ENCODE results near the gene CENPA. TPM values are rescaled to one million over a fixed set of nuclear protein-coding genes. Genes with fewer than 3 reads are reported as not detected.

Gene CENPA
- polyA plus RNA-seq (2013, experiment 1 of 2): 16.8 TPM
- 23.5 TPM for polyA plus RNA-seq (2013, experiment 2 of 2)

- H3K4me3 ChIP-seq (ENCODE audit: low read length): peak within 1 kb of the TSS; percentile 83
- H3K27ac ChIP-seq (ENCODE audit: low read depth, low read length): peak within 1 kb of the TSS; percentile 63
- H3K36me3 ChIP-seq (ENCODE audit: insufficient read depth, low read length): peaks cover 11% of the 10 kb centered on the region
- H3K9me3 ChIP-seq (ENCODE audit: insufficient read depth, low read depth, low read length): 0 out of 2 replicates have a peak, but pooled peaks cover under 1% of the 10 kb centered on the region
- 0 out of 2 replicates have a peak, but pooled peaks cover 2% of the 10 kb centered on the region for H3K27me3 ChIP-seq (ENCODE audit: insufficient read depth, low read length)
- peak within 1 kb of the TSS; percentile 65 for H3K9ac ChIP-seq (ENCODE audit: low read depth, low read length)
- H3K4me1 ChIP-seq (ENCODE audit: insufficient read depth, low read length): no peaks in the 10 kb centered on the region
- 1% methylated on average over 55 of the region's 55 CpGs for WGBS
These were observed at the start of gene CENPA for GRCh38 chr2:26785431-26786206. CENPA (plus strand) TSS chr2:26786056; CDS start chr2:26786197, 141 bp downstream.

- H3K4me3 ChIP-seq (ENCODE audit: low read length): no peak overlapping the region
- H3K4me1 ChIP-seq (ENCODE audit: insufficient read depth, low read length): no peaks in the 10 kb centered on the region
- H3K36me3 ChIP-seq (ENCODE audit: insufficient read depth, low read length): no peaks in the 10 kb centered on the region
- H3K27me3 ChIP-seq (ENCODE audit: insufficient read depth, low read length): no peaks in the 10 kb centered on the region
- WGBS: 91% methylated on average over 4 of the region's 4 CpGs
- no peak overlapping the region for H3K9ac ChIP-seq (ENCODE audit: low read depth, low read length)
- no peaks in the 10 kb centered on the region for H3K9me3 ChIP-seq (ENCODE audit: insufficient read depth, low read depth, low read length)
- no peak overlapping the region for H3K27ac ChIP-seq (ENCODE audit: low read depth, low read length)
These were observed 48.6 kb upstream of the CENPA start for GRCh38 chr2:26737221-26737620.

GRCh38 chr2:26738481-26738880 lies 47.4 kb upstream of the CENPA start:
- Histone ChIP-seq H3K27ac (ENCODE audit: low read depth, low read length) (no peak overlapping the region), H3K27me3 (ENCODE audit: insufficient read depth, low read length) (no peaks in the 10 kb centered on the region), H3K4me3 (ENCODE audit: low read length) (no peak overlapping the region), H3K9ac (ENCODE audit: low read depth, low read length) (no peak overlapping the region), H3K4me1 (ENCODE audit: insufficient read depth, low read length) (no peaks in the 10 kb centered on the region), H3K9me3 (ENCODE audit: insufficient read depth, low read depth, low read length) (no peaks in the 10 kb centered on the region), H3K36me3 (ENCODE audit: insufficient read depth, low read length) (no peaks in the 10 kb centered on the region)
- 81% methylated on average over 4 of the region's 4 CpGs for WGBS

GRCh38 chr2:26739514-26739913 lies 46.3 kb upstream of the CENPA start:
- H3K4me1 ChIP-seq (ENCODE audit: insufficient read depth, low read length): no peaks in the 10 kb centered on the region
- 90% methylated on average over 7 of the region's 7 CpGs for WGBS
- H3K27ac ChIP-seq (ENCODE audit: low read depth, low read length): no peak overlapping the region
- no peak overlapping the region for H3K4me3 ChIP-seq (ENCODE audit: low read length)
- no peaks in the 10 kb centered on the region for H3K36me3 ChIP-seq (ENCODE audit: insufficient read depth, low read length)
- no peak overlapping the region for H3K9ac ChIP-seq (ENCODE audit: low read depth, low read length)
- H3K9me3 ChIP-seq (ENCODE audit: insufficient read depth, low read depth, low read length): no peaks in the 10 kb centered on the region
- H3K27me3 ChIP-seq (ENCODE audit: insufficient read depth, low read length): no peaks in the 10 kb centered on the region

- no peaks in the 10 kb centered on the region for H3K4me1 ChIP-seq (ENCODE audit: insufficient read depth, low read length)
- no peaks in the 10 kb centered on the region for H3K36me3 ChIP-seq (ENCODE audit: insufficient read depth, low read length)
- 89% methylated on average over 6 of the region's 6 CpGs for WGBS
- no peak overlapping the region for H3K9ac ChIP-seq (ENCODE audit: low read depth, low read length)
- no peaks in the 10 kb centered on the region for H3K27me3 ChIP-seq (ENCODE audit: insufficient read depth, low read length)
- H3K4me3 ChIP-seq (ENCODE audit: low read length): no peak overlapping the region
- H3K9me3 ChIP-seq (ENCODE audit: insufficient read depth, low read depth, low read length): no peaks in the 10 kb centered on the region
- H3K27ac ChIP-seq (ENCODE audit: low read depth, low read length): no peak overlapping the region
These were observed 45.5 kb upstream of the CENPA start for GRCh38 chr2:26740346-26740745.

GRCh38 chr2:26740890-26741302 lies 45.0 kb upstream of the CENPA start:
- no peak overlapping the region for H3K27ac ChIP-seq (ENCODE audit: low read depth, low read length)
- H3K27me3 ChIP-seq (ENCODE audit: insufficient read depth, low read length): no peaks in the 10 kb centered on the region
- no peak overlapping the region for H3K4me3 ChIP-seq (ENCODE audit: low read length)
- no peaks in the 10 kb centered on the region for H3K9me3 ChIP-seq (ENCODE audit: insufficient read depth, low read depth, low read length)
- H3K4me1 ChIP-seq (ENCODE audit: insufficient read depth, low read length): no peaks in the 10 kb centered on the region
- no peaks in the 10 kb centered on the region for H3K36me3 ChIP-seq (ENCODE audit: insufficient read depth, low read length)
- no peak overlapping the region for H3K9ac ChIP-seq (ENCODE audit: low read depth, low read length)
- WGBS: 81% methylated on average over 8 of the region's 8 CpGs

GRCh38 chr2:26742048-26742770 lies 43.6 kb upstream of the CENPA start:
- 95% methylated on average over 15 of the region's 15 CpGs for WGBS
- H3K27me3 ChIP-seq (ENCODE audit: insufficient read depth, low read length): no peaks in the 10 kb centered on the region
- H3K27ac ChIP-seq (ENCODE audit: low read depth, low read length): no peak overlapping the region
- no peak overlapping the region for H3K4me3 ChIP-seq (ENCODE audit: low read length)
- no peak overlapping the region for H3K9ac ChIP-seq (ENCODE audit: low read depth, low read length)
- no peaks in the 10 kb centered on the region for H3K4me1 ChIP-seq (ENCODE audit: insufficient read depth, low read length)
- no peaks in the 10 kb centered on the region for H3K36me3 ChIP-seq (ENCODE audit: insufficient read depth, low read length)
- no peaks in the 10 kb centered on the region for H3K9me3 ChIP-seq (ENCODE audit: insufficient read depth, low read depth, low read length)

GRCh38 chr2:26743852-26744251 lies 42.0 kb upstream of the CENPA start:
- no peaks in the 10 kb centered on the region for H3K4me1 ChIP-seq (ENCODE audit: insufficient read depth, low read length)
- no peak overlapping the region for H3K27ac ChIP-seq (ENCODE audit: low read depth, low read length)
- no peak overlapping the region for H3K9ac ChIP-seq (ENCODE audit: low read depth, low read length)
- H3K4me3 ChIP-seq (ENCODE audit: low read length): no peak overlapping the region
- H3K36me3 ChIP-seq (ENCODE audit: insufficient read depth, low read length): no peaks in the 10 kb centered on the region
- H3K27me3 ChIP-seq (ENCODE audit: insufficient read depth, low read length): no peaks in the 10 kb centered on the region
- H3K9me3 ChIP-seq (ENCODE audit: insufficient read depth, low read depth, low read length): no peaks in the 10 kb centered on the region
- 86% methylated on average over 3 of the region's 3 CpGs for WGBS

- Histone ChIP-seq H3K9me3 (ENCODE audit: insufficient read depth, low read depth, low read length) (no peaks in the 10 kb centered on the region), H3K27ac (ENCODE audit: low read depth, low read length) (no peak overlapping the region), H3K4me1 (ENCODE audit: insufficient read depth, low read length) (0 out of 2 replicates have a peak, but pooled peaks cover 6% of the 10 kb centered on the region), H3K27me3 (ENCODE audit: insufficient read depth, low read length) (no peaks in the 10 kb centered on the region), H3K36me3 (ENCODE audit: insufficient read depth, low read length) (no peaks in the 10 kb centered on the region), H3K9ac (ENCODE audit: low read depth, low read length) (no peak overlapping the region), H3K4me3 (ENCODE audit: low read length) (no peak overlapping the region)
- 91% methylated on average over 3 of the region's 3 CpGs for WGBS
These were observed 40.9 kb upstream of the CENPA start for GRCh38 chr2:26744953-26745352.

GRCh38 chr2:26745609-26746327 lies 40.1 kb upstream of the CENPA start:
- Histone ChIP-seq H3K36me3 (ENCODE audit: insufficient read depth, low read length) (no peaks in the 10 kb centered on the region), H3K4me3 (ENCODE audit: low read length) (no peak overlapping the region), H3K27me3 (ENCODE audit: insufficient read depth, low read length) (peaks cover 1% of the 10 kb centered on the region; the same call in 1 of the 2 replicates), H3K9ac (ENCODE audit: low read depth, low read length) (no peak overlapping the region), H3K4me1 (ENCODE audit: insufficient read depth, low read length) (peaks cover 10% of the 10 kb centered on the region), H3K27ac (ENCODE audit: low read depth, low read length) (no peak overlapping the region), H3K9me3 (ENCODE audit: insufficient read depth, low read depth, low read length) (no peaks in the 10 kb centered on the region)
- WGBS: 41% methylated on average over 8 of the region's 9 CpGs

GRCh38 chr2:26746934-26747333 lies 38.9 kb upstream of the CENPA start:
- WGBS: 89% methylated on average over 3 of the region's 3 CpGs
- Histone ChIP-seq H3K9me3 (ENCODE audit: insufficient read depth, low read depth, low read length) (peaks cover 7% of the 10 kb centered on the region), H3K4me3 (ENCODE audit: low read length) (no peak overlapping the region), H3K9ac (ENCODE audit: low read depth, low read length) (no peak overlapping the region), H3K27ac (ENCODE audit: low read depth, low read length) (no peak overlapping the region), H3K4me1 (ENCODE audit: insufficient read depth, low read length) (peaks cover 16% of the 10 kb centered on the region), H3K27me3 (ENCODE audit: insufficient read depth, low read length) (peaks cover 13% of the 10 kb centered on the region), H3K36me3 (ENCODE audit: insufficient read depth, low read length) (no peaks in the 10 kb centered on the region)
